HL-60 (cell line): Measurements from ENCODE around the gene TMPRSS13.
A peak's percentile ranks its signal among the peaks of the same experiment; 100 is the strongest.

Source experiments
- DNase-seq, 2 experiments: peaks; one replicate each; pipeline ENCODE4 v3.0.0-alpha.2; 2010 to 2020; ENCODE audit warnings: low read depth in 1 of 2, low spot score in 1 of 2
- H3K27ac ChIP-seq: fragments of 250-450 bp; sonication (Bioruptor Pico); replicated peaks from 2 replicates; pipeline ENCODE4 v1.5.1; 2020; ENCODE audit warnings: mild to moderate bottlenecking, moderate library complexity
- H3K27me3 ChIP-seq: fragments of 250-450 bp; sonication (Bioruptor Pico); 2 replicates; pipeline ENCODE4 v1.5.1; 2021; ENCODE audit warnings: mild to moderate bottlenecking, moderate library complexity; ENCODE audit not compliant: insufficient read depth, poor library complexity, severe bottlenecking
- H3K4me3 ChIP-seq: replicated peaks from 2 replicates; pipeline ENCODE4 v1.5.1; 2011; ENCODE audit warnings: mild to moderate bottlenecking, control low read depth, low read length; ENCODE audit not compliant: insufficient read depth
- GABPA ChIP-seq: IDR thresholded peaks from 2 replicates; pipeline ENCODE4 v1.6.1; 2012; ENCODE audit warnings: low read depth
- POLR2AphosphoS5 ChIP-seq: IDR thresholded peaks from 2 replicates; pipeline ENCODE4 v1.6.1; 2012; ENCODE audit warnings: low read depth
- SPI1 ChIP-seq: IDR thresholded peaks from 2 replicates; pipeline ENCODE4 v1.6.1; 2012; ENCODE audit warnings: low read depth, mild to moderate bottlenecking, borderline replicate concordance
- TF ChIP-seq, protein P1 (sequence below): IDR thresholded peaks from 2 replicates; pipeline ENCODE4 v1.6.1; 2012; ENCODE audit warnings: low read depth; ENCODE audit not compliant: insufficient replicate concordance
- TF ChIP-seq, protein P2 (sequence below): IDR thresholded peaks from one replicate; pipeline ENCODE4 v1.5.1; 2011; ENCODE audit warnings: low read length, control low read depth, inconsistent platforms; ENCODE audit not compliant: insufficient read depth

TMPRSS13 gene

DNA sequence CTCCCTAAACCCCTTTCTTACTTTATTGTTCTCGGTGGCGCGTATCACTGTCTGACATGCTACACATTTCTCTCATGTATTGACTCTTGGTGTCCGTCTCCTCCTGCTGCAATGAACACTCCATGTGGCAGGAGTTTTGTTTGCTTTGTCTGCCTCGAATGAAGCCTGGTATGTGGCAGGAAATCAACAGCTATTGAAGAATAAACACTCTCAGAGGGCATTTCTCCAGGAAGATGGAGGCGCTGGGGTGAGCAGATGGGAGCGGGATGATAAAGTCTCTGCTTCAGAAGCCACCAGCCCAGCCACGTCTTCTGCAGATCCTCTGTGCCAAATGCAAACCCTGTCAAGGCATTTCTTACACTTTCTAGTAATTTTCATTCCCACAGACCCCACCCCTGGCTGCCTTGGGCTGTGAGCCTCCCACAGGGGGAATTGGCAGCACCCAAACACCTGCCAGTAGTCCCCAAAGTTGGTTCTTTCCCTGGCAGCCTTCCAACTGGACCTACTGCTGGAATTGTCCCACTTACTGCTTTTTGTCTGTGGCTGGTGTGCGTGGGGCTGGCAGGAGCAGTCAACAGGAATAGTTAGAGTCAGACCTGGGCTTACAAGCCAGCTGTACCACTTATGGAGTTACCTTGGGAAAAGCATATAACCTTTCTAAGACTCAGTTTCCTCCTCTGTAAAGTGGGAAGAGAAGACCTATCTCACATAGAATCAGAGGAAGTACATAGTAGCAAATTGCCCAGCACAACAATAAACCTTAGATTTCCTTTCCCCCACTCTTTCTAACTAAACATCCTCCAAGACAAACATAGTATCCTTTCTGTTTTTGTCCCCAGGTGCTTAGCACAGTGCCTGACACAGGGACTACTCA is 43.7 kb upstream of the TMPRSS13 start:
- Histone ChIP-seq H3K4me3 (no peak overlapping the region), H3K27me3 (no peaks in the 10 kb centered on the region), H3K27ac (peak overlapping the region; percentile 55)
- no peak for DNase-seq
- TF ChIP-seq, protein P1, sequence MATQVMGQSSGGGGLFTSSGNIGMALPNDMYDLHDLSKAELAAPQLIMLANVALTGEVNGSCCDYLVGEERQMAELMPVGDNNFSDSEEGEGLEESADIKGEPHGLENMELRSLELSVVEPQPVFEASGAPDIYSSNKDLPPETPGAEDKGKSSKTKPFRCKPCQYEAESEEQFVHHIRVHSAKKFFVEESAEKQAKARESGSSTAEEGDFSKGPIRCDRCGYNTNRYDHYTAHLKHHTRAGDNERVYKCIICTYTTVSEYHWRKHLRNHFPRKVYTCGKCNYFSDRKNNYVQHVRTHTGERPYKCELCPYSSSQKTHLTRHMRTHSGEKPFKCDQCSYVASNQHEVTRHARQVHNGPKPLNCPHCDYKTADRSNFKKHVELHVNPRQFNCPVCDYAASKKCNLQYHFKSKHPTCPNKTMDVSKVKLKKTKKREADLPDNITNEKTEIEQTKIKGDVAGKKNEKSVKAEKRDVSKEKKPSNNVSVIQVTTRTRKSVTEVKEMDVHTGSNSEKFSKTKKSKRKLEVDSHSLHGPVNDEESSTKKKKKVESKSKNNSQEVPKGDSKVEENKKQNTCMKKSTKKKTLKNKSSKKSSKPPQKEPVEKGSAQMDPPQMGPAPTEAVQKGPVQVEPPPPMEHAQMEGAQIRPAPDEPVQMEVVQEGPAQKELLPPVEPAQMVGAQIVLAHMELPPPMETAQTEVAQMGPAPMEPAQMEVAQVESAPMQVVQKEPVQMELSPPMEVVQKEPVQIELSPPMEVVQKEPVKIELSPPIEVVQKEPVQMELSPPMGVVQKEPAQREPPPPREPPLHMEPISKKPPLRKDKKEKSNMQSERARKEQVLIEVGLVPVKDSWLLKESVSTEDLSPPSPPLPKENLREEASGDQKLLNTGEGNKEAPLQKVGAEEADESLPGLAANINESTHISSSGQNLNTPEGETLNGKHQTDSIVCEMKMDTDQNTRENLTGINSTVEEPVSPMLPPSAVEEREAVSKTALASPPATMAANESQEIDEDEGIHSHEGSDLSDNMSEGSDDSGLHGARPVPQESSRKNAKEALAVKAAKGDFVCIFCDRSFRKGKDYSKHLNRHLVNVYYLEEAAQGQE = no peak
- no peak for TF ChIP-seq SPI1
- TF ChIP-seq, protein P2, sequence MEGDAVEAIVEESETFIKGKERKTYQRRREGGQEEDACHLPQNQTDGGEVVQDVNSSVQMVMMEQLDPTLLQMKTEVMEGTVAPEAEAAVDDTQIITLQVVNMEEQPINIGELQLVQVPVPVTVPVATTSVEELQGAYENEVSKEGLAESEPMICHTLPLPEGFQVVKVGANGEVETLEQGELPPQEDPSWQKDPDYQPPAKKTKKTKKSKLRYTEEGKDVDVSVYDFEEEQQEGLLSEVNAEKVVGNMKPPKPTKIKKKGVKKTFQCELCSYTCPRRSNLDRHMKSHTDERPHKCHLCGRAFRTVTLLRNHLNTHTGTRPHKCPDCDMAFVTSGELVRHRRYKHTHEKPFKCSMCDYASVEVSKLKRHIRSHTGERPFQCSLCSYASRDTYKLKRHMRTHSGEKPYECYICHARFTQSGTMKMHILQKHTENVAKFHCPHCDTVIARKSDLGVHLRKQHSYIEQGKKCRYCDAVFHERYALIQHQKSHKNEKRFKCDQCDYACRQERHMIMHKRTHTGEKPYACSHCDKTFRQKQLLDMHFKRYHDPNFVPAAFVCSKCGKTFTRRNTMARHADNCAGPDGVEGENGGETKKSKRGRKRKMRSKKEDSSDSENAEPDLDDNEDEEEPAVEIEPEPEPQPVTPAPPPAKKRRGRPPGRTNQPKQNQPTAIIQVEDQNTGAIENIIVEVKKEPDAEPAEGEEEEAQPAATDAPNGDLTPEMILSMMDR = no peak
- no peak for TF ChIP-seq GABPA
- TF ChIP-seq POLR2AphosphoS5 = no peak

DNA sequence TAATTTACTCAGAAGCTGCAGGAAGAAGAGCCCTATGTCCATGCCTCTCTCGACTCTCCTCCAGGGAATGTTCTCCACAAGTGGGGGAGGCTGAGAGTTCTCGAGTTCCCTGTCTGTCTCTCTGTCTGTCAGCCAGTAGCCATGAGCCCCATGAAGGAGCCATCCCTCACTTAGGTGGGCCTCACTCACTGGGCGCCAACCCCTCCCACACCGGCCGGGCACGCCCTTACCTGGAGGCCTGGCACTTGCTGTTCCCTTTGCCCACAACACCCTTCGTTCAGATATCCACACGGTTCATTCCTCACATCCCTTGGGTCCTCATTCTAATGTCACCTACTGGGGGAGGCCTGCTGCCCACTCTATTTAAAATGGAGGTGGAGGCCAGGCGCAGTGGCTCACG is 42.8 kb upstream of the TMPRSS13 start:
- Histone ChIP-seq H3K27ac (no peak overlapping the region), H3K4me3 (no peak overlapping the region), H3K27me3 (no peaks in the 10 kb centered on the region)
- TF ChIP-seq SPI1 (no peak), POLR2AphosphoS5 (no peak), GABPA (no peak)
- TF ChIP-seq, protein P2 = no peak
- TF ChIP-seq, protein P1 = no peak
- no peak for DNase-seq

DNA sequence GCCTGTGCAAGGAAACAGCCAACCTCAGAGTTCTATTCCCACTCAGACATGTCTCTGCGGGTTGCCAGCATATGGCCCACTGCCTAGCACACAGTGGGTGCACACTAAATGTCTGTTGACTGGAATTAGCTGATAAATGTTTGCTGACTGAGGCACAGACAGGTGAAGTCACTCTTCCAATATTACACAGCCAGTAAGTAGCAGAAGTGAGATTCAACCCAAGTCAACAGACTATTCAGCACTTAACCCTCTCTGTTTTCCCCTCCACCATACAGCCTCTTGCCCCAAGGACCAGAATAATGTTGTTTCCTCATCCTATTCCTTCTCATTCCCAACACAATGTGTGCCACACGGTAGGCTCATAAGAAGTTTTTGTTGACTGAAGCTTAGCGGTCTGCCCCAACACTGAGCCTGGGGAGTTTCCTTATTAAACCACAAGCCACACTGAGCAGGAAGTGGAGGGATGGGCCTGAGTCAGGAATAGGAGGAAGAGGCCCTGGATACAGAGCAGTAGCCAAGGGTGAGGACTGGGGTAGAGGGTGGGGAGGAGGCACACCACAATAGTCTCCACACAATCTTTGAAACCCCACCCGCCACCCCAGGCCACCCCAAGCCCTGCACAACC is 41.3 kb upstream of the TMPRSS13 start:
- no peaks in the 10 kb centered on the region for H3K27me3 ChIP-seq
- peak overlapping the region; percentile 53 for H3K27ac ChIP-seq
- peak; percentile 78 to 83 for DNase-seq
- peak; percentile 69 for TF ChIP-seq SPI1
- TF ChIP-seq GABPA = no peak
- TF ChIP-seq POLR2AphosphoS5 = peak; percentile 52; the same call in 1 of the 2 replicates
- H3K4me3 ChIP-seq = no peak overlapping the region

DNA sequence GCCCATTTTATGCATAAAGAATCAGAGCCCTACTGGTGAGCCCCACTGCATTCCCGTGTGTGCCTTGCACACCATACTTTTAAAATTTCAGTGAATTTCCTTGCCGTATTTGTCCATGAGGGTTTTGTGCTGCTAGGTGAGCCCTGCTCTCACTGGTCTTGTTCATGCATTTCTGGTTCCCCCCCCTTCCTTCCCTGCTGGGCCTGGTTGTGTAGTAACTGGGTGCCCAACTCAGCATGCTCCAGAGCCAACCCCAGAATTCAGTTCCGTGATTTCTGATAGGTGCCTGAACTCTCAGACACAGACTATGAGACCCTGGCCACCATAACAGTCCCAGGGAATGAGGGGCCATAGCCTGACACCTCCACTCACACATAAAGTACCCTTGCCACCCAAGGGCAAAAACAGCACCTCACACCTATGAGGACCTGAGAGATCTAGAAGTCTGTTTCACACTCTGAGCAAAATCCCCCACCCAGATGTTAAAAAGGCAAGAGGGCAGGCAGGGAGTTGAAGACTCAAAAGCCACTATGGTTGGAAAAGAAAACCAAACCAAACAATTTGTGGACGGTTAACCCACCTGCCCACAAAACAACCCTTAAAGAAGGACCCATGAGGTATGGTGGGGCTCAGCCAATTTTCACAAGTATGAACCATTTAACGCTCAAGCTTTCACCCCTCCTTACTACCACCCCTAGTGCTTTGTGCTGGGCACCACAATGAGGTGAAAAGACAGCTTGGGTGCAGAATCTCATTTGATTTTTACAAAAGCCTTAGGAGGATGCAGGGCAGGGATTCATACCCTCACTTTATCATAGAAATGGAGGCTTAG is 40.2 kb upstream of the TMPRSS13 start:
- Histone ChIP-seq H3K27ac (no peak overlapping the region), H3K27me3 (no peaks in the 10 kb centered on the region), H3K4me3 (no peak overlapping the region)
- DNase-seq = no peak
- no peak for TF ChIP-seq POLR2AphosphoS5
- no peak for TF ChIP-seq SPI1
- TF ChIP-seq GABPA = no peak
- TF ChIP-seq, protein P1 = no peak
- TF ChIP-seq, protein P2 = no peak
